Keratinocyte (primary cell): ENCODE results near the gene SNX19. TPM values are rescaled to one million over a fixed set of nuclear protein-coding genes. Genes with fewer than 3 reads are reported as not detected.

ENCODE experiments used
- DNase-seq: peaks from one replicate; pipeline ENCODE4 v3.0.0-alpha.2; 2011; ENCODE audit warnings: low read depth, missing footprints, low spot score
- FAIRE-seq: peaks from 2 replicates; lab custom pipeline; 2011; peaks lifted over from hg19 to GRCh38; lab: Jason Lieb, UNC
- H2AFZ ChIP-seq: 2 replicates; pipeline ENCODE4 v1.6.0; 2012; ENCODE audit warnings: low read length, control low read depth, inconsistent platforms; ENCODE audit not compliant: control insufficient read depth
- H3K27ac ChIP-seq: 2 replicates; pipeline ENCODE4 v1.5.1; 2011; ENCODE audit warnings: low read length; ENCODE audit not compliant: control insufficient read depth, insufficient read depth
- H3K27me3 ChIP-seq: 3 replicates; pipeline ENCODE4 v1.6.0; 2011; ENCODE audit warnings: low read length; ENCODE audit not compliant: control insufficient read depth, insufficient read depth; ENCODE audit errors: extremely low read depth
- H3K36me3 ChIP-seq, 2 experiments: 2 replicates in 1 of 2; 3 replicates in 1 of 2; pipeline ENCODE4 v1.5.1; 2011; ENCODE audit warnings: low read length in 2 of 2, mild to moderate bottlenecking in 1 of 2; ENCODE audit not compliant: control insufficient read depth in 2 of 2, insufficient read depth in 2 of 2; ENCODE audit errors: extremely low read depth in 1 of 2
- H3K4me1 ChIP-seq: 3 replicates; pipeline ENCODE4 v1.5.1; 2011; ENCODE audit warnings: low read length; ENCODE audit not compliant: control insufficient read depth, insufficient read depth; ENCODE audit errors: extremely low read depth
- H3K4me2 ChIP-seq: 3 replicates; pipeline ENCODE4 v1.6.0; 2011; ENCODE audit warnings: low read depth, low read length; ENCODE audit not compliant: control insufficient read depth, insufficient read depth; ENCODE audit errors: extremely low read depth
- H3K4me3 ChIP-seq, 3 experiments: fragments of 200-600 bp in 1 of 3; sonication (generic) in 1 of 3; 2 replicates in 2 of 3; 3 replicates in 1 of 3; pipeline ENCODE4 v1.5.1; 2011 to 2016; ENCODE audit warnings: low read length in 3 of 3, mild to moderate bottlenecking in 3 of 3, control low read depth in 2 of 3, inconsistent platforms in 1 of 3, low read depth in 1 of 3, mixed read lengths in 1 of 3, mixed run types in 1 of 3, moderate library complexity in 1 of 3; ENCODE audit not compliant: control insufficient read depth in 2 of 3, insufficient read depth in 2 of 3; ENCODE audit errors: extremely low read depth in 1 of 3
- H3K79me2 ChIP-seq: 2 replicates; pipeline ENCODE4 v1.6.0; 2012; ENCODE audit warnings: low read length; ENCODE audit not compliant: control insufficient read depth, insufficient read depth
- H3K9ac ChIP-seq: 3 replicates; pipeline ENCODE4 v1.6.0; 2011; ENCODE audit warnings: low read length; ENCODE audit not compliant: control insufficient read depth, insufficient read depth; ENCODE audit errors: extremely low read depth
- H3K9me1 ChIP-seq: 3 replicates; pipeline ENCODE4 v1.6.0; 2011; ENCODE audit warnings: low read length; ENCODE audit not compliant: control insufficient read depth, insufficient read depth; ENCODE audit errors: extremely low read depth
- H3K9me3 ChIP-seq: 2 replicates; pipeline ENCODE4 v1.5.1; 2012; ENCODE audit warnings: low read depth, low read length; ENCODE audit not compliant: control insufficient read depth
- H4K20me1 ChIP-seq: 3 replicates; pipeline ENCODE4 v1.6.0; 2011; ENCODE audit warnings: low read length; ENCODE audit not compliant: control insufficient read depth, insufficient read depth; ENCODE audit errors: extremely low read depth
- CTCF ChIP-seq, 3 experiments: IDR thresholded peaks in 1 of 3; conservative IDR thresholded peaks in 1 of 3; optimal IDR thresholded peaks in 1 of 3; 2 replicates in 2 of 3; 3 replicates in 1 of 3; pipeline versions ENCODE3 to v1.5.1; 2011; ENCODE audit warnings: low read length in 3 of 3, mild to moderate bottlenecking in 3 of 3, moderate library complexity in 2 of 3, control low read depth in 1 of 3, inconsistent platforms in 1 of 3; ENCODE audit not compliant: insufficient read depth in 2 of 3; ENCODE audit errors: extremely low read depth in 1 of 3
- EZH2 ChIP-seq: IDR thresholded peaks from one replicate; pipeline ENCODE4 v1.6.1; 2012; ENCODE audit warnings: inconsistent platforms, mild to moderate bottlenecking, low read length, moderate library complexity
- dilution Hi-C: fragments of 300-500 bp; cut with MboI; formaldehyde crosslinking; loops from one replicate; pipeline ENCODE4 v1.7.0; 2020; ENCODE audit warnings: low sequenced_read_pairs; ENCODE audit not compliant: extremely low pct_ligation_motif_present
- polyA plus RNA-seq, 5 experiments: library from polyadenylated mRNA; depleted of rRNA in 3 of 5; stranded (reverse) in 3 of 5; stranded (forward) in 1 of 5; unstranded in 1 of 5; fragments of >200 nt; gene quantifications; 1 replicate in 1 of 5; 2 replicates in 3 of 5; 3 replicates in 1 of 5; pipeline versions ENCODE4 v1.2.1 to v1.2.3, GENCODE V29; 2011 to 2012; ENCODE audit warnings: missing spikeins in 2 of 5, low read depth in 1 of 5, low replicate concordance in 1 of 5

SNX19 gene
- polyA plus RNA-seq, 1 donor (not counting 4 experiments of a cell fraction or from before 2014, with no cell fraction given), result 29.1 TPM

- no peaks in the 10 kb centered on the region for H3K9me3 ChIP-seq
- no peaks in the 10 kb centered on the region for H3K27me3 ChIP-seq
- TF ChIP-seq CTCF (optimal IDR thresholded peaks at IDR 0.05 in 1 of 3, IDR thresholded peaks at IDR 0.05 in 1 of 3, conservative IDR thresholded peaks at IDR 0.05 in 1 of 3; ENCODE audit: extremely low read depth in 1 of 3, insufficient read depth in 2 of 3, low read length in 3 of 3) (no peak), EZH2 (no peak)
- no peak overlapping the region for H3K4me2 ChIP-seq
- dilution Hi-C loops, result no loop called here
- no peaks in the 10 kb centered on the region for H3K9me1 ChIP-seq
- H3K79me2 ChIP-seq, result no peaks in the 10 kb centered on the region
- H4K20me1 ChIP-seq, result no peaks in the 10 kb centered on the region
- H3K27ac ChIP-seq, result no peak overlapping the region
- no peak for FAIRE-seq
- H3K4me1 ChIP-seq, result peaks cover under 1% of the 10 kb centered on the region
- H3K9ac ChIP-seq, result no peak overlapping the region
- no peak overlapping the region for H3K4me3 ChIP-seq
- no peak for DNase-seq
- H3K36me3 ChIP-seq, result no peaks in the 10 kb centered on the region
- H2AFZ ChIP-seq, result no peak overlapping the region
Measured at GRCh38 chr11:130854483-130854882, 61.8 kb downstream of the SNX19 start.

- Histone ChIP-seq H3K4me3 (no peak overlapping the region), H3K4me1 (peaks cover 19% of the 10 kb centered on the region), H3K9me1 (no peaks in the 10 kb centered on the region), H3K4me2 (no peak overlapping the region), H3K9ac (no peak overlapping the region), H4K20me1 (no peaks in the 10 kb centered on the region), H3K27me3 (no peaks in the 10 kb centered on the region), H2AFZ (no peak overlapping the region), H3K79me2 (no peaks in the 10 kb centered on the region), H3K27ac (no peak overlapping the region), H3K36me3 (no peaks in the 10 kb centered on the region), H3K9me3 (no peaks in the 10 kb centered on the region)
- TF ChIP-seq CTCF (optimal IDR thresholded peaks at IDR 0.05 in 1 of 3, IDR thresholded peaks at IDR 0.05 in 1 of 3, conservative IDR thresholded peaks at IDR 0.05 in 1 of 3; ENCODE audit: extremely low read depth in 1 of 3, insufficient read depth in 2 of 3, low read length in 3 of 3) (no peak), EZH2 (no peak)
- dilution Hi-C loops, result no loop called here
- FAIRE-seq (no peak), DNase-seq (no peak)
Measured at GRCh38 chr11:130852589-130852988, 63.7 kb downstream of the SNX19 start.
